Muscle of leg (tissue), 16 donors: Measurements from ENCODE around the gene TMEM201. TPM values are rescaled to one million over a fixed set of nuclear protein-coding genes. Genes with fewer than 3 reads are reported as not detected.
A peak's percentile ranks its signal among the peaks of the same experiment; 100 is the strongest.

Source experiments
- DNase-seq: peaks from one replicate; pipeline ENCODE4 v3.0.0; 2013
- H3K27ac ChIP-seq: one replicate; pipeline ENCODE4 v1.5.1; 2013; ENCODE audit warnings: mild to moderate bottlenecking, low read length, control low read depth
- H3K27me3 ChIP-seq: one replicate; pipeline ENCODE4 v1.6.1; 2013; ENCODE audit warnings: low read length; ENCODE audit not compliant: control insufficient read depth, insufficient read depth
- H3K36me3 ChIP-seq: one replicate; pipeline ENCODE4 v1.6.1; 2013; ENCODE audit warnings: low read length; ENCODE audit not compliant: control insufficient read depth, insufficient read depth
- H3K4me1 ChIP-seq: one replicate; pipeline ENCODE4 v1.6.1; 2013; ENCODE audit warnings: low read length; ENCODE audit not compliant: control insufficient read depth, insufficient read depth
- H3K4me3 ChIP-seq: one replicate; pipeline ENCODE4 v1.5.1; 2013; ENCODE audit warnings: low read length, control low read depth
- H3K9me3 ChIP-seq: replicated peaks from 2 replicates; pipeline ENCODE4 v1.6.1; 2013; ENCODE audit warnings: low read depth, low read length; ENCODE audit not compliant: control insufficient read depth
- WGBS: methylation state at CpG from one replicate; pipeline ENCODE4 v1.1.5; 2013; ENCODE audit warnings: missing lambda C conversion rate; ENCODE audit not compliant: insufficient coverage; 5-methylcytosine and 5-hydroxymethylcytosine counted together
- long read RNA-seq, 11 donors: transcript quantifications; one replicate each; lab custom pipeline, GENCODE V29; 2026
- polyA plus RNA-seq, 8 donors: library from polyadenylated mRNA; unstranded; fragments of 120-200 nt; gene quantifications; one replicate each; pipeline versions ENCODE4 v1.2.1 to v1.2.3, GENCODE V29; 2013; ENCODE audit warnings: inconsistent platforms in 1 of 8, low replicate concordance in 1 of 8; ENCODE audit not compliant: insufficient read length in 8 of 8, insufficient read depth in 1 of 8
- total RNA-seq: library from RNA; stranded (reverse); fragments of 120-200 nt; gene quantifications from one replicate; pipeline ENCODE4 v1.2.4, GENCODE V29; 2013

TMEM201 gene, protein sequence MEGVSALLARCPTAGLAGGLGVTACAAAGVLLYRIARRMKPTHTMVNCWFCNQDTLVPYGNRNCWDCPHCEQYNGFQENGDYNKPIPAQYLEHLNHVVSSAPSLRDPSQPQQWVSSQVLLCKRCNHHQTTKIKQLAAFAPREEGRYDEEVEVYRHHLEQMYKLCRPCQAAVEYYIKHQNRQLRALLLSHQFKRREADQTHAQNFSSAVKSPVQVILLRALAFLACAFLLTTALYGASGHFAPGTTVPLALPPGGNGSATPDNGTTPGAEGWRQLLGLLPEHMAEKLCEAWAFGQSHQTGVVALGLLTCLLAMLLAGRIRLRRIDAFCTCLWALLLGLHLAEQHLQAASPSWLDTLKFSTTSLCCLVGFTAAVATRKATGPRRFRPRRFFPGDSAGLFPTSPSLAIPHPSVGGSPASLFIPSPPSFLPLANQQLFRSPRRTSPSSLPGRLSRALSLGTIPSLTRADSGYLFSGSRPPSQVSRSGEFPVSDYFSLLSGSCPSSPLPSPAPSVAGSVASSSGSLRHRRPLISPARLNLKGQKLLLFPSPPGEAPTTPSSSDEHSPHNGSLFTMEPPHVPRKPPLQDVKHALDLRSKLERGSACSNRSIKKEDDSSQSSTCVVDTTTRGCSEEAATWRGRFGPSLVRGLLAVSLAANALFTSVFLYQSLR
- total RNA-seq (6.9 TPM), polyA plus RNA-seq (10 to 100 TPM; 14.8 to 22.2 (median 20.0) TPM)
- long read RNA-seq, donor 1, partial matches to known transcripts: 0 of 1 reads
- long read RNA-seq, donor 1, other reads (novel, unspliced or antisense): 0 of 1 reads
- long read RNA-seq, donor 2: 0 reads
- long read RNA-seq, donor 3, partial matches to known transcripts: 0 of 4 reads
- long read RNA-seq, donor 3, other reads (novel, unspliced or antisense): 0 of 4 reads
- long read RNA-seq, donor 4, partial matches to known transcripts: 0 of 4 reads
- long read RNA-seq, donor 4, other reads (novel, unspliced or antisense): 0 of 4 reads
- long read RNA-seq, donor 5, partial matches to known transcripts: 0 of 3 reads
- long read RNA-seq, donor 5, other reads (novel, unspliced or antisense): 0 of 3 reads
- long read RNA-seq, donor 6, partial matches to known transcripts: 6 of 9 reads
- long read RNA-seq, donor 6, other reads (novel, unspliced or antisense): 0 of 9 reads
- long read RNA-seq, donor 7, partial matches to known transcripts: 0 of 3 reads
- long read RNA-seq, donor 7, other reads (novel, unspliced or antisense): 0 of 3 reads
- long read RNA-seq, donor 8: 0 reads
- long read RNA-seq, donor 9, partial matches to known transcripts: 0 of 3 reads
- long read RNA-seq, donor 9, other reads (novel, unspliced or antisense): 0 of 3 reads
- long read RNA-seq, donor 10, partial matches to known transcripts: 0 of 1 reads
- long read RNA-seq, donor 10, other reads (novel, unspliced or antisense): 0 of 1 reads
- long read RNA-seq, donor 11, partial matches to known transcripts: 0 of 3 reads
- long read RNA-seq, donor 11, other reads (novel, unspliced or antisense): 0 of 3 reads

DNA sequence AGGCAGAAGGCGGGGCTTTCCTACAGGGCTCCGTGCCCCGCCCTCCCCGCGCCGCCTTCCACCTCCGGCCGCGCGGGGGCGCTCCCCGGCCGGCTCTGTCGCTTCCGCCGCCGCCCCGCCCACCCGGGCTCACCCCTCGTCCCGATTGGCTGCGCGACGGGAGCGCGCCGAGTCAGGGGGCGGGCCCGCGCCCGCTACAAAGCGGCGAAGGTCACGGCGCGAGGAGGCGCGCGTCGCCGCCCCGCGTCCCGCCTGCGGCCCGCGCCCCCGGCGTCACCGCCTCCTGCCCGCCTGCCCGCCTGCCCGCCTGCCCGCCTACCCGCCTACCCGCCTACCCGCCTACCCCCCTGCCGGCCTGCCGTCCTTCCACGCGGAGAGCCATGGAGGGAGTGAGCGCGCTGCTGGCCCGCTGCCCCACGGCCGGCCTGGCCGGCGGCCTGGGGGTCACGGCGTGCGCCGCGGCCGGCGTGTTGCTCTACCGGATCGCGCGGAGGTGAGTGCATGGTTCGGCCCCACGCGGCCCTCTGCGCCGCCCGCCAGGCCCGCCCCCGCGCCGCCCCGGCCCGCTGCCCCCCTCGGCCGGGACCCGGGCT lies at the start of gene TMEM201:
TMEM201 (plus strand) TSS at position 361 of the 593 bp plus-strand sequence; CDS start at position 381, 20 bp downstream.
- Histone ChIP-seq H3K27me3 (no peaks in the 10 kb centered on the region), H3K9me3 (no peaks in the 10 kb centered on the region), H3K4me3 (peak within 1 kb of the TSS; percentile 59), H3K27ac (peak within 1 kb of the TSS; percentile 63), H3K4me1 (peaks cover 47% of the 10 kb centered on the region), H3K36me3 (no peaks in the 10 kb centered on the region)
- DNase-seq: peak; percentile 98
- under 1% methylated on average over 89 of the region's 94 CpGs for WGBS

DNA sequence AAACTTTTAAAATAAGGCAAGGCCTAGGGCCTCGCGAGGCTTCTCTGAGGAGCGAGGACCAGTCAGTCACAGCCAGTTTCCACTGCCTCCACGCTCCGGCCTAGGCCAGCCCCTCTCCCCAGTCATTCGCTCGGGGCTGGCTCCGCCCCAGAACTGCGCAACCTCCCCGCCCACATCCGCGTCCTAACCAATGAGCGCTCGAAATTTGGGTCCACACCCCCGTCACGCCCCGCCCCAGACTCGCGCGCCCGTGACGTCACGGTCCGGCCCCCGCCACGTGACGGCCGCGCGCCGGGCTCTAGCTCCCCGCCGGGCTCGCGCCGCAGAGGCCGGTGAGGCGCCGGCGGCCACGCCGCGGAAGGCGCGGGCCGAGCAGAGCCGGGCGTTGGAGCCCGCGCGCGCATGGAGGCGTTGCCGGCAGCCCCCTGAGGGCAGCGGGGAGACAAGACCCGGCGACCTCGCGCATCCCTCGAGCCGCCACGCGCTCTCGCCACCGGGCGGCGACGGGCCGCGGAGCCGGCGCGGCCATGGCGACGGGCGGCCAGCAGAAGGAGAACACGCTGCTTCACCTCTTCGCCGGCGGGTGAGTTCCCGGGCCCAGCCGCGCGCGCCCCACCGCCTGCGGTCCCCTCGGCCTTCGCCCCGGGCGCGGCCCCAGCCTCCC lies 49.4 kb upstream of the TMEM201 start, which contains the start of gene SLC25A33:
SLC25A33 (plus strand) TSS at position 301 of the 664 bp plus-strand sequence; CDS start at position 528, 227 bp downstream.
- H3K9me3 ChIP-seq: no peaks in the 10 kb centered on the region
- peaks cover 11% of the 10 kb centered on the region for H3K4me1 ChIP-seq
- under 1% methylated on average over 92 of the region's 92 CpGs for WGBS
- H3K36me3 ChIP-seq: no peaks in the 10 kb centered on the region
- no peaks in the 10 kb centered on the region for H3K27me3 ChIP-seq
- H3K4me3 ChIP-seq: peak within 1 kb of the TSS; percentile 56
- peak within 1 kb of the TSS; percentile 82 for H3K27ac ChIP-seq
- DNase-seq: peak; percentile 99

DNA sequence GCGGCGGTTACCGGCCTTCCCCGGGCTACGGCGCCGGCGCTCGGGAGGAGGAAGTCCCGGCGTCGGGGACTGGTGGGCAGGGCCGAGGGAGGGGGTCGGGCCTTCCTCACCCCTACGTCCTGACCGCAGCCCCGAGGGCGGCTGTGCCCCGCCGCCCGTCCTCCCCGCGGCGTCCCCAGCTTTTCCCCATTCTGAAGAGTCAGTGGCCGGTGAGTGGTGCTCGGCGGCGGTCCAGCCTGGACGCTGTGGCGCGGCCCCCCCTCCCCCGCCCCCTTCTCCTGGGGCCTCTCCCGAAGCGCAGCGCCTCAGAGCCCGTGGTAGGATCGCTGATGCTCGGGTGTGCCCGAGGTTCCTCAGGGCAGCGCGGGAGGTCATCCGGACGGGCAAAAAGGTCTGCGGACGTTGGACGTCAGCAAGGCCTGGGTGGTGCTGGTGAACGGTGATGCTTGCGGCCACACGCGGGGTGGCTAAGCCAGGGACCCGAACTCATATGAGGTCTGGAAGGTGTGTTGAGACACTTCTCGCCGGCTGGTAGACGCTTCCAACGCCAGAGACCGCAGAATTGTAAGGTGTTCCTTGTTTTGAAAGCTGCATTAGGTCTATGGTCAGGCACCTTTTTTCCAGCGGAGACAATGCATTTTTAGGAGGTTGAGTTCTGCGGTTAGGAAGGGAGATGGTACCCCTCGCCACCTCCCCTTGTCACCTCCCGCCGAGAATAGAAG lies 48.7 kb upstream of the TMEM201 start:
- WGBS: under 1% methylated on average over 46 of the region's 61 CpGs
- Histone ChIP-seq H3K4me3 (peak overlapping the region; percentile 56), H3K36me3 (no peaks in the 10 kb centered on the region), H3K4me1 (peaks cover 11% of the 10 kb centered on the region), H3K9me3 (no peaks in the 10 kb centered on the region), H3K27ac (peak overlapping the region; percentile 45), H3K27me3 (no peaks in the 10 kb centered on the region)
- DNase-seq: peak; percentile 55

DNA sequence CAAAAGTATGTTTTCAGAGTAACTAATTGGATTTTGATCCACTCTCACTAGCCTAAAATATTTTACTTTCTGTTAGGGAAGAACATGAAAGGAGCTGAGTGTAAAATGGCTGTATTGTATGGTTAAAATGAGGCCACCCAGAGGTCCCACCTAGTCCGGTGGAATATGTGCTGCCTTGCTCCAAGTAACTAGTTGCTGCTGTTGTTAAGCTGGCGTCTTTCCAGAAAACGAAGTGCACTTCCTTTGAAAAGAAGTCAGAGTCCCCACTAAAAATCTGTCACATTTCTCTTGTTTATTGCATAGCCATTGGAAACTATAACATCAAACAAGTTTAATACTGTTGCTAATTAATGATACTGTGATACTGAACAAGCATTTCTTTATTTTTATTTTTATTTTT lies 46.3 kb upstream of the TMEM201 start:
- Histone ChIP-seq H3K36me3 (no peaks in the 10 kb centered on the region), H3K27me3 (no peaks in the 10 kb centered on the region), H3K27ac (peak overlapping the region; percentile 0), H3K9me3 (no peaks in the 10 kb centered on the region), H3K4me1 (peaks cover 11% of the 10 kb centered on the region), H3K4me3 (no peak overlapping the region)
- peak; percentile 80 for DNase-seq
- no CpG with 5 or more reads among the region's 3 CpGs for WGBS

DNA sequence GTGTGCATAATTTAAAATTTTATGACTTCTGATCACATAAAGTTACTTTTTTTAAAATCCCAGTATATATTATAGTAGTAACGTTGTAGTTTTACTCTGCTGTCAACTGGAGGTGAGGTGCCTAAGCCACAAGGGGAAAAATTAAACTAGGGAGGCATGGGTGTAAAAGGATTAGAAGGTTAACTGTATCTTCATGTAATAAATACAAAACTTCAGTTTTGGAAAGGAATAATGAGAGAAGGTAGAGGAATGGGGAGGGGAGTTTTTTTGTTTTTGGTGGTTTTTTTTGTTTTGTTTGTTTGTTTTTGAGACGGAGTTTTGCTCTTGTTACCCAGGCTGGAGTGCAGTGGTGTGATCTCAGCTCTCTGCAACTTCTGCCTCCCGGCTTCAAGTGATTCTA lies 43.8 kb upstream of the TMEM201 start:
- Histone ChIP-seq H3K27ac (no peak overlapping the region), H3K4me3 (no peak overlapping the region)
- no CpG with 5 or more reads among the region's 3 CpGs for WGBS

DNA sequence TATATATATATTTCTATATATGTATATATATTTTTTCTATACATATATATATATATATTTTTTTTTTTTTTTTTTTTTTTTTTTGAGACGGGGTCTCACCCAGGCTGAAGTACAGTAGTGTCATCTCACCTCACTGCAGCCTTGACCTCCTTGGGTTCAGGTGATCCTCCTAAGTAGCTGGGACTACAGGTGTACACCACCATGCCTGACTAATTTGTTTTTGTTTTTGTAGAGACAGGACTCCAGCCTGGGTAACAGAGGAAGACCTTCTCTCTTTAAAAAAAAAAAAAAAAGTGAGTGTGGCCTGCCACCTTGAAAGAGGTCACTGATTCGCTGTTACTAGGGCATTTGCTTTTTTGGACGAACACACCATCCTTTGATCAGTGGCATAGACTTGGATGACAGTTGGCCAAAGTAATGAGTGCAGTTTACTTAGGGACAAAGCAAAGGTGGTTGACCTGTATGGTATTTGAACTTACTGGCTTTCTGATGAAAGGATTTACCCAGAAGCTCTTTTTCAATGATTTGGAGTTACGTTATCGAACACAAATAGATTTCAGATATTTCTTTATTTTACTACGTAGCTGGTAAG lies 38.7 kb upstream of the TMEM201 start:
- Histone ChIP-seq H3K36me3 (no peaks in the 10 kb centered on the region), H3K27me3 (no peaks in the 10 kb centered on the region), H3K27ac (no peak overlapping the region), H3K9me3 (no peaks in the 10 kb centered on the region), H3K4me3 (no peak overlapping the region), H3K4me1 (no peaks in the 10 kb centered on the region)
- WGBS: 100% methylated on average over 1 of the region's 6 CpGs
- no peak for DNase-seq

More for the DNA sequence above, 43.8 kb upstream of the TMEM201 start:
- H3K4me1 ChIP-seq: peaks cover 7% of the 10 kb centered on the region
- DNase-seq: no peak
- H3K9me3 ChIP-seq: no peaks in the 10 kb centered on the region
- no peaks in the 10 kb centered on the region for H3K36me3 ChIP-seq
- no peaks in the 10 kb centered on the region for H3K27me3 ChIP-seq

DNA sequence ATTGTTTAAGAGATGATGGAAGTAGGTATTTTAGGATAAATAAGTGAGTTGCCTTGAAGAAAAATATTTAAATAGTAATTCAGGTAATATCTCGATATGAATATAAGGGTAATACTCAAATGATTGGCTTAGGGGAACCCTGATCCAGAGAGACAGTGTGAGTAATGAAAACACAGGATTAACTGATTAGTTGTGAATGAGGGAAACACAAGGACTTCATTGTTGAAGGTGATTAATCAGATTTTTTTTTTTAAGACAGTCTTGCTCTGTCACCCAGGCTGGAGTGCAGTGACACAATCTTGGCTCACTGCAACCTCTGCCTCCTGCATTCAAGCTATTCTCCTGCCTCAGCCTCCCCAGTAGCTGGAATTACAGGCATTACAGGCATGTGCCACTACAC lies 36.7 kb upstream of the TMEM201 start:
- Histone ChIP-seq H3K27me3 (no peaks in the 10 kb centered on the region), H3K9me3 (no peaks in the 10 kb centered on the region), H3K4me1 (no peaks in the 10 kb centered on the region), H3K4me3 (no peak overlapping the region), H3K27ac (no peak overlapping the region), H3K36me3 (peaks cover 16% of the 10 kb centered on the region)
- 92% methylated on average over 1 of the region's 1 CpG for WGBS
- no peak for DNase-seq

DNA sequence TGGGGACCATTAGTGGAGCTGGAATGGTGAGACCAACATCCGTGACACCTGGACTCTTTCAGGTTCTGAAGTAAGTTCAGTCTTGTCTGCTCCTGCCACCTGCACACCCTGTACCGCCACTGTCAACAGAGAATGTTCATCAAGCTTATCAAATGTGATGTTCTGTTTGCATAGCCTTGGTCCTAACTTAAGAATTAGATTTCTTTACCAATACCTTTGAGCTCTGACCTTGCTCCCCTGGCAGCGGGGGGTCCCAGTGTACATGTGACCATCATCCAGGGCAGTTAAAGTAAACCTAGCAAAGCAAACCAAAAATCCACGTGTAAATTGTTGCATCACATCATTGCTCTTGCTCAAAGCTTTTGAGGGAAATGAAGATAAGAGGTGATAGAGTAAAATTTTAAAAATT lies 35.0 kb upstream of the TMEM201 start:
- Histone ChIP-seq H3K9me3 (no peaks in the 10 kb centered on the region), H3K27me3 (no peaks in the 10 kb centered on the region), H3K36me3 (peaks cover 19% of the 10 kb centered on the region), H3K4me3 (no peak overlapping the region), H3K27ac (no peak overlapping the region), H3K4me1 (no peaks in the 10 kb centered on the region)
- DNase-seq: no peak
- WGBS: 100% methylated on average over 2 of the region's 4 CpGs
